GM19467 (cell line): ENCODE measurements around the gene WWC2.
"Not testable (repeated sequence)": the region's sequence is repeated elsewhere in the genome, so short reads cannot be mapped to it uniquely, and the experiment has no call there.

Source experiments
- ATAC-seq: cut with Tn5 transposase; IDR thresholded peaks from one replicate; pipeline ENCODE4 v1.9.1; 2021; ENCODE audit warnings: mild to moderate bottlenecking, moderate library complexity; ENCODE audit not compliant: unreplicated experiment

The WWC2 gene

GRCh38 chr4:183326387-183326786 lies 227.3 kb downstream of the WWC2 start:
- not testable (repeated sequence) for ATAC-seq

GRCh38 chr4:183326853-183327252 lies 227.8 kb downstream of the WWC2 start:
- no peak for ATAC-seq

GRCh38 chr4:183327827-183328226 lies 228.8 kb downstream of the WWC2 start:
- no peak for ATAC-seq

GRCh38 chr4:183328832-183329231 lies 229.8 kb downstream of the WWC2 start:
- no peak for ATAC-seq

GRCh38 chr4:183329244-183329643 lies 230.2 kb downstream of the WWC2 start:
- no peak for ATAC-seq

- no peak for ATAC-seq
Observed at GRCh38 chr4:183329954-183330742, 231.1 kb downstream of the WWC2 start.

- no peak for ATAC-seq
Observed at GRCh38 chr4:183330841-183331240, 231.8 kb downstream of the WWC2 start.

- ATAC-seq, result no peak
Observed at GRCh38 chr4:183332447-183332846, 233.4 kb downstream of the WWC2 start.

GRCh38 chr4:183333202-183333601 lies 234.1 kb downstream of the WWC2 start:
- ATAC-seq, result no peak

- ATAC-seq, result no peak
Observed at GRCh38 chr4:183333983-183334382, 234.9 kb downstream of the WWC2 start.

- ATAC-seq, result no peak
Observed at GRCh38 chr4:183335369-183335940, 236.4 kb downstream of the WWC2 start.

GRCh38 chr4:183337349-183337748 lies 238.3 kb downstream of the WWC2 start:
- ATAC-seq, result no peak

GRCh38 chr4:183337833-183338232 lies 238.8 kb downstream of the WWC2 start:
- ATAC-seq, result no peak

- no peak for ATAC-seq
Observed at GRCh38 chr4:183342541-183343533, 243.8 kb downstream of the WWC2 start.

- ATAC-seq, result no peak
Observed at GRCh38 chr4:183343730-183344129, 244.7 kb downstream of the WWC2 start.

- ATAC-seq, result no peak
Observed at GRCh38 chr4:183344523-183345255, 245.6 kb downstream of the WWC2 start.

- no peak for ATAC-seq
Observed at GRCh38 chr4:183345261-183345660, 246.2 kb downstream of the WWC2 start.

- no peak for ATAC-seq
Observed at GRCh38 chr4:183347146-183347545, 248.1 kb downstream of the WWC2 start.

- no peak for ATAC-seq
Observed at GRCh38 chr4:183347566-183347965, 248.5 kb downstream of the WWC2 start.

GRCh38 chr4:183348136-183348535 lies 249.1 kb downstream of the WWC2 start:
- no peak for ATAC-seq
